ENCODE measurements around the gene IL17RD.

Gene IL17RD

DNA sequence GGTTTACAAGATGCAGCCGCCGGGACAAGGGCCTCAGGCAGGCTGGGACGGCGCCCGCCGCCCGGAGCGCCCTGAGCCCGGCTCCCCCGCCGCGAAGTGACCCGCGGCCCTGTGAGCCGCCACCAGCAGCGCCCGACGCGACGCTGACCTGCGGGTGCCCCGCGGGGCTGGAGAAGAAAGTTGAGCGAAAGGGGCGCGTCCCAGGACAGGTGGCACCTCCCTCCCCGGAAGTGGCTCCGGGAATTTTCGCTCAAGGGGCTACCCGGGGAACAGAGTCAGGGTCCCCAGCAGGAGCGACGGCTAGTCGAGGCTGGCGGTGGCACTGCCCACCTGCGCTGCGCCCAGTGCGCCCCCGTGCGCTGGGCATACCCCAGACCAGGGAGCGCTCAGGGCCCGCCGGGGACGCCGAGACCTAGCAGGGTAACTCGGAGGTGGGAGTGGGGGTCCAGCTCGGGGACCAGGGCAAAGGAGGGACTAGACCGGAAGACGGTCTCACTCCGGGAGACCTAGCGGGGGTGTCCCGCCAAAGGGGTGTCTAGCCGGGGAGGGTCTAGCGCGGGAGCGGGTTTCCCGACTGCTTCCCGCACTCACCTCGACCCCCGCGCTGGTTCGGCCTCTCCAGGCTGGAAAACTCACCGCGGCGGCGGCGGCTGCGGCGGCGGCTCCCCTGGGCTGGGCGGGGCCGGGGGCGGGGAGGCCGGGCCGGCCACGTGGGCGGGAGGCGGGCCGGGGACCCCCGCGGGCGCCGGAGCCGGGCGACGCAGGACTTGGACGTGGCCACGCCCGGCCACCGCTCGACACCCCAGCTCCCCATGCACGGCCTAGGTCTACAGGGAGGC is 86.3 kb downstream of the IL17RD start:
- Histone ChIP-seq H3K27ac (peak overlapping the region; percentile 40 to 91 (median 79)), H3K4me3 (peak overlapping the region; percentile 73 to 93 (median 81))

DNA sequence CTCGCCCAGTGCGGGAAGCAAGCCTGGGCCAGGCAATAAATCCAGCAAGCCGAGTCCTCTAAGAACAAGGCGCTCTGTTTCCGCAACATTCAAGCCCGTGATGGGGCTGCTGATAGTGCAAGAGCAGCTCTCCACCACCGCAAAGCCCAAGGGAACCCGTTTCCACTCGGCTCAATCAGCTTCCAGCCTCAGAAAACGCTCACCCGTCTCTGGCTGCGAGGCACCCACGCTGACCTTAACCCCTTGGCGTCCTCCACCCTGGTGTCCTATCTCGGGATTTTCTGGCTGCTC is 86.9 kb downstream of the IL17RD start:
- Histone ChIP-seq H3K27ac (peak overlapping the region in 20 of 21 experiments; percentile 40 to 91 (median 80)), H3K4me3 (peak overlapping the region; percentile 73 to 93 (median 81))

DNA sequence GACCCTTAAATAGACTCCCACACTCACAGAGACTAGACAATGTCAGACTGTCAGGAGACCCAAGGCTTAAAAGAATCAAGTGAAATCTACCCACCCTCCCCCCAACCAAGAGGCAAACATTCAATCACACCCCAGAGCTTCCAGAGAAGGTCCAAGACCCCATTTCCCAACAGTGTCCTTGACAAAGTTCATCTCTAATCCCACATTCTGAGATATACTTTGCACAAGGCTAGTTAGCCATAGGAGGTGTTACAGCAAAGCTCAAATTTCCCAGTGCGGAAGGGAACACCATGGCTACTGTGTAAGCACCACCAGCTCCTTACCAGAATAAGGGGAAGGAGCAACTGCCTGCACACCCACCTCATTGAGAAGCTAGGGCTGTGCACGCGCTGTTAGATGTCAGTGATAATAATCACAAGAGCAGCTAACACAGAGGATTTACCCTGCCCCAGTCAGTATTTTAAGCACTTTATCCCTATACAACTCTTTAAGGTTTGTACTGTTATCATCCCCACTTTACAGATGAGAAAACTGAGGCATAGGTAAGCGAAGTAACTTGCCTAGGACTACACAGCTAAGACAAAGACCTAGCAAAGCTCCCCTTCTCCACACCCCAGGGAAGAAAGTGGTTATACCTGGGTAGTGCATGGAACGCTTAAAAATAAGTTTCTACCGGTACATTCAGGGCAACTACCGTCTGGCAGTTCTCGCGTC is 87.4 kb downstream of the IL17RD start:
- peak overlapping the region in 16 of 21 experiments; percentile 40 to 91 (median 82) for H3K27ac ChIP-seq
- H3K4me3 ChIP-seq, result peak overlapping the region; percentile 73 to 93 (median 81)

DNA sequence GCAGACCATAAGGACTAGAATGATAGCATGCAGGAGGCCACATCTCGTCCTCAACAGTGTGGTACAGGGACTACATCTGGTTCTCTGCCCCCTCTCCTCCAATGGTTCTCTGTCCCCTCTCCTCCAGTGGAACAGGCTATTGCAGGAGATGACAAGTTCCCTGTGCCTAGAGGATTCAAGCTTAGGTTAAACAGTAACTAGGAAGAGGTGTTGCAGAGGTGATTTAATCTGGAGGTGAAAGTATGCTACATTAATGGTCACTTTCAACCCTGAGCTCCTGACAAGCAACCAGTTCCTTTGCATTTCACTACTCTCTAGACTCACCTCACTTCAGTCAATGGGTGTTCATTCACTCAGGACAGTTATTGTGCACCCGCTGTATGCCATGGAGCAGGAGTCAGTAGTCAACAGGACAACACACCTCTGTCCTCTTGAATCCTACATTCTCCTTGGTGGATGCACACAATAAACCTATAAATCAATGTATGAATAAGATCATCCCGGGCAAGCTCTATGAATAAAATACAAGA is 88.7 kb downstream of the IL17RD start:
- no peak overlapping the region for H3K4me3 ChIP-seq

DNA sequence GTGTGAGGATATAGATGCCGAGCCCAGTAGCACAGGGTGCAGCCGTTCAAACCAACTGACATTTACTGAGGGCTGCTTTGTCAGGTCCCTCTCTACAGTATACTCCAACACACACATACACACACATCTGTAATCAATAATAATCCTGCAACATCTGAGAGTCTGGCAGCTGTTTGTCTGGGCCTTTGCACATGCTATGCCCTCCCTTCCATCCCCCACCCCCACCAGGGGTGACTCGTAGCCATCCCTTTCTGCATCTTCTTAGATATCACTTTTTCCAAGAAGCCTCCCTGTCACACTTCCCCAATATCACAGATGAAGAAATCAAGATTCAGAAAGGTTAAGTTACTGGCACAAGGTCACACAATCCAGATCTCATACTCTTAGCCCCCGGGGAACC is 91.0 kb downstream of the IL17RD start:
- Histone ChIP-seq H3K27ac (no peak overlapping the region), H3K4me3 (no peak overlapping the region)

More for the DNA sequence above, 88.7 kb downstream of the IL17RD start:
- no peak overlapping the region for H3K27ac ChIP-seq

DNA sequence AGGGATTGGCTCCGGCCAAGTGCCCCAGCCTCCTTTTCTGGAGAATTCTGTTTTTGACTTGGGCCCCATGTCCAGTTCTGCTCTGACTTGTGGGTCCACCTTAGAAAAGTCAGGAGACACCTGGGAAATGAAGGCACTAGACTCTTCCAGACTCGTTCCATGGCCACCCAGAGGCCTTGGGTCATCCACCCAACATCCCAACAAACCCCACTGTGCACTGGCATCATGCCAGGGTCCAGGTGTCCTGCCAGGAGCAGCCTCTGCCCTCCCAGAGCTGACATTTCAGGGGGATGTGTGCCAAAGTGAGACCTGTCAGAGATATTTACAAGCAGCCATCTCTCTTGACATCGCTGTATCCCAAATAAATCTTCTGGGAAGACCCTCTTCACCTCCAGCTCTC is 91.5 kb downstream of the IL17RD start:
- no peak overlapping the region for H3K27ac ChIP-seq
- H3K4me3 ChIP-seq, result no peak overlapping the region

DNA sequence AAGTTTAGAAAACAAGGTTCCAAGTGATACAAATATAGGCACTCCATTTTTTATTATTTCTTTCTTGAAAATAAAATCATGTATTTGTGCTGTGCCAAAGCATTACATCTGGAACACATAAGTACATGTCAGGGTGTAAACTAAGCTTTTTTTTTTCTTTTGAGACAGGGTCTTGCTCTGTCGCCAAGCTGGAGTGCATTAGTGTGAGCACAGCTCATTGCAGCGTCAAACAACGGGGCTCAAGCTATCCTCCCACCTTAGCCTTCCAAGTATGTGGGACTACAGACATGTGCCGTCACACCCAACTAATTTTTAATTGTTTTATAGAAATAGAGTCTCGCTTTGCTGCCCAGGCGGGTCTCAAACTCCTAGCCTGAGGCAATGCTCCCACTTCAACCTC is 95.7 kb downstream of the IL17RD start:
- peak overlapping the region in 10 of 21 experiments; percentile 8 to 77 (median 46) for H3K27ac ChIP-seq
- no peak overlapping the region for H3K4me3 ChIP-seq

DNA sequence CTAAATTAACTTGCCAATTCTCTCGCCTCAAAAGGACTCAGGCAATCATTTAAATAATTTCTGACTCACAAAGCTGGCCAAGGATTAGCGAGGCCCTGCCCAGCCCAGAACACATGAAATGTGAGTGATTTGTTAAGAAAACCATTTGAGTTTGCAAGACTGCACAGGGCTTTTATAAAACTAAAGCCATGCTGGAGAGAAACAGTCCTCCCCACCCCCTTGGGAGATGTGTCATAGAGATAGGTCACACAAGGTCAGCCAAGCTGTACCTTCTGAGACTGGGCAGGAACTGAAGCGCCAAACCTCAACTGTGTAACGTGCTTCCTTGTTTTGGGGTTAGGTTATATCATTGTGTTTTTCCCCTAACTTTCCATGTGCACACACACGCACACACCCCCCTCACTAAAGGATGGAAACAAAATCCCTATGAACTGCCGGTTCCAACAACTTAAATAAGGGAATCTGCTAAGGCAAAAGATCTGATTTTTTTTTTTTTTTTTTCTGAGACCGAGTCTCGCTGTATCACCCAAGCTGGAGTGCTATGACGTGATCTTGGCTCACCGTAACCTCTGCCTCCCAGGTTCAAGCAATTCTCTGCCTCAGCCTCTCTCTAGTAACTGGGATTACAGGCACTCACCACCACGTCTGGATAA is 96.6 kb downstream of the IL17RD start:
- no peak overlapping the region for H3K4me3 ChIP-seq
- H3K27ac ChIP-seq, result peak overlapping the region in 18 of 21 experiments; percentile 3 to 77 (median 58)

DNA sequence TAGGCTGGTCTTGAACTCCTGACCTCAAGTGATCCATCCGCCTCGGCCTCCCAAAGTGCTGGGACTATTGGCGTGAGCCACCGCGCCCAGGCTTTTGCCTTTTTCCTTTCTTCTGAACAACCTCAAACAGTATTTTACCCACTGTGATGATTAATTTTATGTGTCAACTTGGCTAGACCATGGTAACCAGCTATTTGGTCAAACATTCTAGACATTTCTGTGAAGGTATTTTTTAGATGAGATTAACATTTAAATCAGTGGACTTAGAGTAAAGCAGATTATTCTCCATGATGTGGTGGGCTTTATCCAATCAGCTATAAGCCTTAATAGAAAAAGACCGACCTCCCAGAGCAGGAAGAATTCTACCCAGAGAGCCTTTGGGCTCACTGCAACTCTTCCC is 98.7 kb downstream of the IL17RD start:
- Histone ChIP-seq H3K27ac (peak overlapping the region in 3 of 21 experiments; percentile 2 to 37 (median 27)), H3K4me3 (no peak overlapping the region)

DNA sequence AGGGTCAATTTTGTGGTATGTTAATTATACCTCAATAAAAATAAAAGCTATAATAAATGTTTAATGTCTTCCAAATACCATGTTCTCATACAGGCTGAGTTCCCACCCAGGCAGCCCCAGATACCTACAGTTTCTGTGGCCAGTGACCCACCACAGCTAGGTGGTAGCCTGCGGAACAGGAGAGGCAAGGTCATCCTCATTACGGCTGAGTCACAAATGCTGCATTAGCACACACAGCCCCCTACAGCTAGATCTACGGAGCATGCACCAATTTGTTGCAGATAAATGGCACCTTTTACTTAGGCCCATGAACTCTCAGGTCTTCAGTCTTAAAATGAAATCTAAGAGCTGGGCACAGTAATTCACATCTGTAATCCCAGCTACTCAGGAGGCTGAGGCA is 99.6 kb downstream of the IL17RD start:
- no peak overlapping the region for H3K27ac ChIP-seq
- H3K4me3 ChIP-seq, result no peak overlapping the region

DNA sequence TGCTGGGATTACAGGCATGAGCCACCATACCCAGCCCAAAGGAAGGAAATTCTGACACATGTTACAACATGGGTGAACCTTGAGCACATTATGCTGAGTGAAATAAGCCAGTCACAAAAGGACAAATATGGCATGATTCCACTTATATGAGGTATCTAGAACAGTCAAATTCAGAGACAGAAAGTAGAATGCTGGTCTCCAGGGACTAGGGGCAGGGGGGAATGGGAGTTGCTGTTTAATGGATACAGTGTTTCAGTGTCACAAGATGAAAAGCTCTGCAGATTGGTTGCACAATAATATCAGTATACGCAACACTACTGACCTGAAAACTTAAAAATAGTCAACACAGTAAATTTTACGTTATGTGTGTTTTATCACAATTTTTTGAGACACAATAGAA is 100.6 kb downstream of the IL17RD start:
- Histone ChIP-seq H3K27ac (peak overlapping the region in 2 of 21 experiments; percentile 12 to 38), H3K4me3 (no peak overlapping the region)

DNA sequence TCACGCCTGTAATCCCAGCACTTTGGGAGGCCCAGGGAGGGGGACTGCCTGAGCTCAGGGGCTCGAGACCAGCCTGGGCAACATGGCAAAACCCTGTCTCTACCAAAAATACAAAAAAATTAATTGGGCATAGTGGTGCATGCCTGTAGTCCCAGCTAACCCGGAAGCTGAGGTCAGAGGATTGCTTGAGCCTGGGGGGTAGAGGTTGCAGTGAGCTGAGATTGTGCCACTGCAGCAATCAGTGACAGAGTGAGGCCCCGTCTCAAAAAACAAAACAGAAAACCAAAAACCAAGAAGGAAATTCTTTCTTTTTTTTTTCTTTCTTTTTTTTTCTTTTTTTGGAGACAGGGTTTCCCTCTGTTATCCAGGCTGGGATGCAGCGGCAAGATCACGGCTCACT is 101.2 kb downstream of the IL17RD start:
- peak overlapping the region in 9 of 21 experiments; percentile 6 to 65 (median 38) for H3K27ac ChIP-seq
- H3K4me3 ChIP-seq, result no peak overlapping the region

DNA sequence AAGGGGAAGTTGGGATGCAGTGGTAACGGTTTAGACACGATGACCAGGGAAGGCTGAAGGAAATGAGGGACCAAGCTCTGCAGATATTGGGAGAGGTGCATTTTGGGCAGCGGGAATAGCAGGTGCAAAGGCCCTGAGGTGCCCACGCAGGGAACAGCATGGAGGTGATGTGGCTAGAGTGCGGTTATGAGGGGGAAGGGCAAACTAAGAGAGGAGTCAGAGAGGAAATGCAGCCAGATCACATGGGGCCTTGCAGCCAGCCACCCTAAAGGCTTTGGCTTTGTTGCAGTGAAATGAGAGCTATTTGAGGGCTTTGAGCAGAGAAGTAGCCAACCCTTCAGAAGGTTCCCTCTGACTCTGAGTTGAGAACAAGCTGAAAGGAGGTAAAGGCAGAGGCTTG is 102.1 kb downstream of the IL17RD start:
- Histone ChIP-seq H3K27ac (peak overlapping the region in 11 of 21 experiments; percentile 6 to 73 (median 52)), H3K4me3 (no peak overlapping the region)

DNA sequence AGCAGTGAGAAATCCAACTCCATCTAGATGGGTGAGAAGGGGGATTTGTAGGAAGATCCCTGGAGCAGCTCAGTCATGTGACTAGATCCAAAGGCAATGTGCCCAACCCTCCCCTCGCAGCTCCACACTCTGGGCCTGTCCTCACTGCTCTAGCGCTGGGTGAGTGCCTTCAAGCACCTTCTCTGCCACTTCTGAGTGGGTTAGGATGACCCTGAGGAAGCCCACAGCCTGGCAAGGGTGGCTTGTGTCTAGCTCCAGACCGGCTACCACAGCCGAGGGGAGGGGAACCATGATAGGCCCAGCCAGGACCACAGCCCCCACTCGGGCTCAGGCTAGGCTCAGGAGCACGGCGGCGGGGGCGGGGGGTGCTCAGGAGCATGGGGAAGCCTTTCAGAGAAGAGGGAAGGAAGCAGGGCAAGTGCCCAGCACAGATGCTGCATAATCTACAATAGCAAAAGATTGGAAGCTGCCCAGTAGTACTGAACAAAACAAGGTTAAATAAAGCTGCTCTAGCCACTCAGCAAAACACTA is 103.0 kb downstream of the IL17RD start:
- Histone ChIP-seq H3K27ac (peak overlapping the region in 18 of 21 experiments; percentile 18 to 82 (median 68)), H3K4me3 (no peak overlapping the region)

DNA sequence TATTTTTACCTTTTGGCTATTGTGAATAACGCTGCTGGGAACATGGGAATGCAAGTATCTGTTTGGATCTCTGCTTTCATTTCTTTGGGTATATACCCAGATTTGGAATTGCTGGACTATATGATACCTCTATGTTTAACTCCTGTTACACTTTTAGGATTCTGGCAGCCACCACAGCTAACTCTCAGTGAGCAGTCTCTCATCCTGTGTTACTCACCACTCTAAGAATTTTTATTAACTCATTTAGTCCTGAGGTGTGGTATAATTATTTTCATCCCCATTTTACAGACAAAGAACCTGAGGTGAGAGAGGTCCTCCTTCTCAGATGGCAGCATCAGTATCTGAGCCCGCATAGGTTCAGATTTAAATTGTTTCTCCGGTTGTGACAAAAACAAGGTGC is 103.6 kb downstream of the IL17RD start:
- H3K4me3 ChIP-seq, result no peak overlapping the region
- peak overlapping the region in 17 of 21 experiments; percentile 18 to 82 (median 70) for H3K27ac ChIP-seq

DNA sequence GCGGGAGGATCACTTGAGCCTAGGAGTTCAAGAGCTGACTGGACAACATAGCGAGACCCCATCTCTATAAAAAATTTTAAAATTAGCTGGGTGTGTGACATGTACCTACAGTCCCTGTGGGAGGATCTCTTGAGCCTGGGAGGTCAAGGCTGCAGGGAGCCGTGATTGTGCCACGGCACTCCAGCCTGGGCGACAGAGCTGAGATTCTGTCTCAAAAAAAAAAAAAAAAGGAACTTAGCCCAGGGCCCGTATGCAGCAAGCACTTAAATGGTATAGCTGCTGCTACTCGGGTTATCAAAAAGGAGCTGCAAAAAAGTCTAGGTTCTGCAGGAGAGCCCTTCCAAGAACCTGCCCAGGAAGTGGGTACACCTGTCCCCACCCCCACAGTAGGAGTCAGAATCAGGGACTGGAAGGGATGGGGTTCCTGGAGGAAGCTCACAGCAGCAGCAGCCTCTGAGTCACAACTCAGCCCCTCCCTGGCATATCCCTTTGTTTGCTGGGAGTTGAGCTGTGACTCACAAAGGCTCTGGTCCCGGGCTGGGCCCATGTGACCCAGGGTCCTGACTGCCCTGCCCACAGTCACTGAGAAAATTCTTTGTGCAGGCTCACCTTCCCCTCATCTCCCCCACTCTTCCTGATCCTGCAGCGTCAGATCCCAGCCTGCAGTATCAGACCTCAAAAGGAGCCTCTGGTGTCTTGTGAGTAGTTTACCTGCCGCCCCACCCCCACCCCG is 104.9 kb downstream of the IL17RD start, which contains the start of gene SPATA12:
Gene SPATA12, plus strand, starts transcription at position 576 of the 733 bp plus-strand sequence. CDS start 13,031 bp downstream, outside the sequence.
- H3K4me3 ChIP-seq, result no peak within 1 kb of the TSS
- peak within 1 kb of the TSS in 20 of 21 experiments; percentile 0 to 82 (median 66) for H3K27ac ChIP-seq

DNA sequence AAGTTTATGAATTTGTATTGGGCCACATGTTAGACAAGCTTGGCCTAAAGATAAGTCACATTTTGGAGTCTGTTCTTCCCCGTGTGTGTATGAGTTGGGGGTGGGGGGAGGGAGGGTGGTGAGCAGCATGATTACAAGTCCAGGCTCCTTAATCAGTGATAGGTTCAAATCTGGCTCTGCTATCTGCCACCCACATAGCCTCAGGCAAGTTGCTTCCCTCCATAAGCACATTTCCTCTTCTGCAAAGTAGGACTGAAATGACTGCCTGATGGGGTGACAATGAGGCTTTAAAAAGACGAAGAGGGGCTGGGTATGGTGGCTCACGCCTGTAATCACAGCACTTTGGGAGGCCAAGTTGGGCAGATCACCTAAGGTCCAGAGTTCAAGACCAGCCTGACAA is 105.7 kb downstream of the IL17RD start:
- peak overlapping the region in 14 of 21 experiments; percentile 0 to 79 (median 68) for H3K27ac ChIP-seq
- no peak overlapping the region for H3K4me3 ChIP-seq

DNA sequence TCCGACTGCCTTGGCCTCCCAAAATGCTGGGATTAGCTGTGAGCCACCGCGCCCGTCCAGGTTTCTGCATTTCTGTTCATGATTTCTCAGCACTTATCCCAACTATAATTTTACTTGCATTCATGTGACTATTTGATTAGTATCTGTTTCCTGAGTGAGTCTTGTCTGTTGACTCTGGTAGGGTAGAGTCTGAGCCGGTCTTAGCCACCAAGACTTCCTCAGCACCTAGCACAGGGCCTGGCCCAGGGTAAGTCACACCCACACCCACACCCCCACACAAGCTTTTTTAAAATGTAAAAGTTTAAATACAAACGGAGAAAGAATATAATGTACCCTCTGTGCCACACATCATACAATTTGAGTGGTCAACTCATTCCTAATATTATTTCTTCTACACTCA is 107.8 kb downstream of the IL17RD start:
- peak overlapping the region in 3 of 21 experiments; percentile 11 to 38 (median 31) for H3K27ac ChIP-seq
- H3K4me3 ChIP-seq, result no peak overlapping the region

DNA sequence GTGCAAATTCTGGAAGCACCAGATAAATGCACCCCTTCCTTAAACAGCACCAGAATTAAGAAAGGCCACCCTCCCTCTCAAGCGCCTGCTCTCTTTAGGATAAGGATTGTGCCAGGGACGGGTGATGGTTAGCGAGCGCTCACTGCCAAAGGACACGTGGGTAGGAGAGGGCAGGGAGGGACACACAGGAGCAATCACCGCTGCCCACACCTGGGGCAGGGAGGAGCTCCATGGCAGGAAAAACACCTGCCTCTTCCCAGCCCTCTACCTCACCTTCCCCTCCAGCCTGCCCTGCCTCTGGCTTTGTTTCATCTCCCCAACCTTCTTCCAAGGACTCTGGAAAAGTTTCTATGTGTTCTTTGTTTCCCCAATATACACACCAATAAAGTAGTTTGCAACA is 112.0 kb downstream of the IL17RD start:
- H3K27ac ChIP-seq, result peak overlapping the region in 2 of 21 experiments; percentile 8 to 28

More for the DNA sequence above, 112.0 kb downstream of the IL17RD start:
- H3K4me3 ChIP-seq, result no peak overlapping the region
